ENCODE data around the gene MERTK. TPM values are rescaled to one million over a fixed set of nuclear protein-coding genes. Genes with fewer than 3 reads are reported as not detected.

MERTK gene
- total and polyA plus RNA-seq, 3 donors from 2014 or later: 28.9 to 74.2 (median 73.8) TPM

GRCh38 chr2:112000399-112001135 is 102.2 kb downstream of the MERTK start:
- TF ChIP-seq CTCF (IDR thresholded peaks at IDR 0.05): no peak
- no peak for TF ChIP-seq POLR2A (IDR thresholded peaks at IDR 0.05)
- intact Hi-C loops (cut with DNase I; ENCODE audit: low total_unique reads): no loop called here
- no peaks in the 10 kb centered on the region for H3K27me3 ChIP-seq
- no peak for DNase-seq
- H3K27ac ChIP-seq: no peak overlapping the region
- no peaks in the 10 kb centered on the region for H3K36me3 ChIP-seq (ENCODE audit: low read depth, missing control alignments)
- H3K9me3 ChIP-seq: no peaks in the 10 kb centered on the region
- H3K4me3 ChIP-seq: no peak overlapping the region
- 70 to 74% methylated on average over 5 of the region's 5 CpGs for WGBS, 2 donors
- H3K4me1 ChIP-seq: peaks cover 8% of the 10 kb centered on the region

- Histone ChIP-seq H3K36me3 (ENCODE audit: low read depth, missing control alignments) (no peaks in the 10 kb centered on the region), H3K4me3 (no peak overlapping the region), H3K9me3 (no peaks in the 10 kb centered on the region), H3K27me3 (no peaks in the 10 kb centered on the region), H3K4me1 (peaks cover 8% of the 10 kb centered on the region), H3K27ac (no peak overlapping the region)
- 60 to 63% methylated on average over 4 of the region's 4 CpGs for WGBS, 2 donors
- intact Hi-C loops (cut with DNase I; ENCODE audit: low total_unique reads): no loop called here
- TF ChIP-seq POLR2A (IDR thresholded peaks at IDR 0.05): no peak
- TF ChIP-seq CTCF (IDR thresholded peaks at IDR 0.05): no peak
- no peak for DNase-seq
Observed at GRCh38 chr2:112001136-112001715, 102.8 kb downstream of the MERTK start.

GRCh38 chr2:112001942-112002341 is 103.5 kb downstream of the MERTK start:
- H3K9me3 ChIP-seq: no peaks in the 10 kb centered on the region
- no peak for DNase-seq
- intact Hi-C loops (cut with DNase I; ENCODE audit: low total_unique reads): no loop called here
- peaks cover 8% of the 10 kb centered on the region for H3K4me1 ChIP-seq
- TF ChIP-seq CTCF (IDR thresholded peaks at IDR 0.05) (no peak), POLR2A (IDR thresholded peaks at IDR 0.05) (no peak)
- no peak overlapping the region for H3K4me3 ChIP-seq
- H3K27ac ChIP-seq: no peak overlapping the region
- no peaks in the 10 kb centered on the region for H3K36me3 ChIP-seq (ENCODE audit: low read depth, missing control alignments)
- no peaks in the 10 kb centered on the region for H3K27me3 ChIP-seq

- Histone ChIP-seq H3K9me3 (no peaks in the 10 kb centered on the region), H3K4me3 (no peak overlapping the region), H3K4me1 (peaks cover 8% of the 10 kb centered on the region), H3K27ac (no peak overlapping the region), H3K36me3 (ENCODE audit: low read depth, missing control alignments) (no peaks in the 10 kb centered on the region), H3K27me3 (no peaks in the 10 kb centered on the region)
- intact Hi-C loops (cut with DNase I; ENCODE audit: low total_unique reads): no loop called here
- DNase-seq: no peak
- TF ChIP-seq POLR2A (IDR thresholded peaks at IDR 0.05) (no peak), CTCF (IDR thresholded peaks at IDR 0.05) (no peak)
- WGBS, 2 donors: 76 to 83% methylated on average over 5 of the region's 5 CpGs
Observed at GRCh38 chr2:112003576-112004252, 105.3 kb downstream of the MERTK start.
